Activated naive CD8-positive, alpha-beta T cell treated with anti-CD3 and anti-CD28 coated beads, Interleukin-2, amount 10 ng/mL, durations not matched to agents 7 days and 5 days (primary cell): ENCODE results near the gene TNK2. TPM values are rescaled to one million over a fixed set of nuclear protein-coding genes. Genes with fewer than 3 reads are reported as not detected.
A peak's percentile ranks its signal among the peaks of the same experiment; 100 is the strongest.
"Not testable (repeated sequence)": the region's sequence is repeated elsewhere in the genome, so short reads cannot be mapped to it uniquely, and the experiment has no call there.

ENCODE experiments used
- ATAC-seq: fragments of 150-1000 bp; cut with Tn5 transposase; one replicate; pipeline ENCODE4 v1.10.0; 2021; ENCODE audit warnings: low read depth, moderate library complexity
- POLR2A ChIA-PET: fragments of 350-600 bp; sonication (Branson Sonifier 250); formaldehyde crosslinking; loops from one replicate; lab custom pipeline; 2021; ENCODE audit warnings: antibody characterized with exemption; lab: Charles Lee
- DNase-seq: peaks from one replicate; pipeline ENCODE4 v3.0.0; 2021
- H3K27ac Mint-ChIP-seq: one replicate; pipeline ENCODE4 v1.8.0; 2022; ENCODE audit warnings: mild to moderate bottlenecking, mixed read lengths
- H3K27me3 Mint-ChIP-seq: one replicate; pipeline ENCODE4 v1.8.0; 2022; ENCODE audit warnings: mild to moderate bottlenecking, moderate library complexity, mixed read lengths
- H3K36me3 Mint-ChIP-seq: one replicate; pipeline ENCODE4 v1.8.0; 2021; ENCODE audit warnings: mild to moderate bottlenecking, mixed read lengths
- H3K4me1 Mint-ChIP-seq: one replicate; pipeline ENCODE4 v1.8.0; 2021; ENCODE audit warnings: mixed read lengths
- H3K4me3 Mint-ChIP-seq: one replicate; pipeline ENCODE4 v1.8.0; 2022; ENCODE audit warnings: mild to moderate bottlenecking, moderate library complexity, mixed read lengths
- H3K9me3 Mint-ChIP-seq: one replicate; pipeline ENCODE4 v1.8.0; 2021; ENCODE audit warnings: mixed read lengths
- total RNA-seq, 2 experiments: library from RNA; stranded (reverse); gene quantifications; one replicate each; pipeline ENCODE4 v1.2.3, GENCODE V29; 2021

Gene TNK2
- 100 to 1,000 TPM; 136 to 166 TPM for total RNA-seq

DNA sequence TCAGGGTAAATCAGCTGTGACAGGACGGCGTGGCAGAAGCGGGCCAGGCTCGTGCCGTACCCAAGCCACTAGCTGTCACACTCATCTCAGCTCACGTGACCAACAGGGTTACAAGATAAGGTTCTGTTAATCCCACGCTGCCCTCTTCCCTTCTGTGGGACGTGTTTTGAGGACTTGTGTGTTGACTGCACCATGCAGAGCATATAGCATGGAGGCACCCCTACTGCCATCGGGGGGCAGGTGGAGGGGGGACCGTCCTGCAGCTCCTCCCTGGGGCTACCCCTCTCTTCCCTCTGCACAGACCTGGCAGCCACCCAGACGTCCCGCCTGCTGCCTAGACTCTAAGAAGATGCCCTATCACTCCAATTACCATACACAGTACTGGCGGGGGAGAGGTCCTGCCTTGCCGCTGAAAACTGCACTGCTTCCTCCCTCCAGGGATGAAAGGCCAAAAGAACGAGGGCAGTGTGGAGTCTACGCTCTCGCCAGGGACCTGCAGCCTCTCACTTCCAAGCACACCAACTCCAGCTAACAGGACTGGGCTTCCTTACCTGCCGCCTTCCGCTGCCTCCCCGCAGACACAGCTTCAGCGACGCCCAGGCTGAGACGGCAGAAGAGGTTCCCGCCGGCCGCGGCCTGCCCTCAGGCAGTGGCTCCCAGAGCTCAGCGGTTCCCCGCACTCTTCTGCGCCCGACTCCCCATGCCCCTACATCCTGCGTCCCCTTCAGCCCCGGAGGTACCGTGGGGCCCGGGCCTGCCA lies at the start of gene TNK2:
TNK2 (minus strand) TSS at position 618 of the 760 bp plus-strand sequence. CDS start 19,963 bp downstream, outside the sequence.
- ATAC-seq, result peak; percentile 23
- no peaks in the 10 kb centered on the region for H3K9me3 Mint-ChIP-seq
- no peak for DNase-seq
- H3K27ac Mint-ChIP-seq, result peak within 1 kb of the TSS; percentile 100
- peaks cover 18% of the 10 kb centered on the region for H3K36me3 Mint-ChIP-seq
- H3K4me1 Mint-ChIP-seq, result peaks cover 35% of the 10 kb centered on the region
- POLR2A ChIA-PET, result interaction anchor here (0.9 to 6.0 kb wide), 7 partner anchors 12 to 366 kb away, joined by 3 to 172 read pairs (median 5); partner anchors contain the start of gene PPP1R2
- peak within 1 kb of the TSS; percentile 98 for H3K4me3 Mint-ChIP-seq
- H3K27me3 Mint-ChIP-seq, result no peaks in the 10 kb centered on the region

- no peaks in the 10 kb centered on the region for H3K9me3 Mint-ChIP-seq
- no peaks in the 10 kb centered on the region for H3K27me3 Mint-ChIP-seq
- no peak overlapping the region for H3K4me3 Mint-ChIP-seq
- no peak for ATAC-seq
- peaks cover 12% of the 10 kb centered on the region for H3K4me1 Mint-ChIP-seq
- H3K27ac Mint-ChIP-seq, result no peak overlapping the region
- POLR2A ChIA-PET, result no interaction called here
- no peak for DNase-seq
- H3K36me3 Mint-ChIP-seq, result peaks cover 17% of the 10 kb centered on the region
Measured at GRCh38 chr3:195956577-195956976, 48.2 kb upstream of the TNK2 start.

DNA sequence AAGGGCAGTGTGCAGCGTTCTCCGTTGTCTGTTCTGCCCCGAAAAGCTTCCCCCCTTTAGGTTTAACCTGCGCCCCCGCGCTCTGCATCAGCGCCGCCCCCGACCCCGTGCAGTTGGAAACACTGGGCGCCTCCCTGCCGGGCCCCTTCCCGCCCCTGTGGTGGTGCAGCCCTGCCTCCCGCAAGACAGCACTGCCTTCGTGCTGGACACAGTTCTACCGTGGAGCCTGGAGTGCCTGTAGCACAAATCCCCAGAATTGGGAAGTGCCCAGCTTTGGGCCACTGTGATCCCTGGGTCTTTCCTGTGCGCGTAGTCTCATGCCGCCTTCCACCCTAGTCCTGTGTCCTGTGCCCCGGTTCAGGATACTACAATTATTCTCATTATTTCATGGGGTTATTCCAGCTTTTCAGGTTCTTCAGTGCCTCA lies 47.1 kb upstream of the TNK2 start:
- ATAC-seq, H3K9me3 Mint-ChIP-seq, H3K27me3 Mint-ChIP-seq, H3K36me3 Mint-ChIP-seq, POLR2A ChIA-PET, DNase-seq: not testable (repeated sequence)
- peaks cover 15% of the 10 kb centered on the region for H3K4me1 Mint-ChIP-seq
- peak overlapping the region; percentile 27 for H3K4me3 Mint-ChIP-seq
- H3K27ac Mint-ChIP-seq, result peak overlapping the region; percentile 30

GRCh38 chr3:195954752-195955119 lies 46.4 kb upstream of the TNK2 start:
- H3K27me3 Mint-ChIP-seq, H3K27ac Mint-ChIP-seq, DNase-seq, H3K36me3 Mint-ChIP-seq, H3K9me3 Mint-ChIP-seq: not testable (repeated sequence)
- Mint-ChIP-seq H3K4me3 (peak overlapping the region; percentile 51), H3K4me1 (peaks cover 21% of the 10 kb centered on the region)
- POLR2A ChIA-PET, result interaction anchor here (0.5 kb wide), 1 partner anchor 47 kb away, joined by 4 read pairs; the partner anchor contains the start of gene TNK2
- ATAC-seq, result peak; percentile 50

GRCh38 chr3:195954052-195954751 lies 45.9 kb upstream of the TNK2 start:
- ATAC-seq (peak; percentile 94), DNase-seq (peak; percentile 87)
- H3K27me3 Mint-ChIP-seq, H3K9me3 Mint-ChIP-seq, H3K36me3 Mint-ChIP-seq, H3K27ac Mint-ChIP-seq, POLR2A ChIA-PET: not testable (repeated sequence)
- H3K4me1 Mint-ChIP-seq, result peaks cover 20% of the 10 kb centered on the region
- H3K4me3 Mint-ChIP-seq, result peak overlapping the region; percentile 51

DNA sequence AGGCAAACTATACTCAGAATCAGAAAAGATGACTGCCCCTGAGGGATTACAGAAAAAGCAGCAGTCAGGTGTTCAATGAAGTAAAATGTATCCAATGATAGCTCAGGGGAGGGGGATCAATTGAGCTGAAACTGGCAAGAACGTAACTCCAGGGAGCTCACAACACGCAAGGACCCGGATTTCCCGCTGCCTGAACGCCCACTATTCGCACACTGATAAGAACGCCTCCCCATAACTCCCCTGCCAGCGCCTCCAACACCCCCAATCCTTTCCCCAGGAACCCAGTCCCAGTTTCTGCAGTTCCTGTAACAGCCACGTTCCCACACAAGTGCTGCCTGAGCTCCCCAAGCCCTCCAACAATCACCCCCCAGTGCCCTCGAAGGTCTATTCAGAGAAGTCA lies 44.2 kb upstream of the TNK2 start:
- H3K9me3 Mint-ChIP-seq, ATAC-seq, POLR2A ChIA-PET, H3K27ac Mint-ChIP-seq, H3K27me3 Mint-ChIP-seq, H3K4me3 Mint-ChIP-seq, H3K36me3 Mint-ChIP-seq, DNase-seq: not testable (repeated sequence)
- H3K4me1 Mint-ChIP-seq, result peaks cover 16% of the 10 kb centered on the region

- H3K9me3 Mint-ChIP-seq, H3K27me3 Mint-ChIP-seq, DNase-seq, POLR2A ChIA-PET, H3K36me3 Mint-ChIP-seq, ATAC-seq, H3K4me3 Mint-ChIP-seq, H3K27ac Mint-ChIP-seq: not testable (repeated sequence)
- peaks cover 16% of the 10 kb centered on the region for H3K4me1 Mint-ChIP-seq
Measured at GRCh38 chr3:195951443-195952177, 43.3 kb upstream of the TNK2 start.

- H3K4me1 Mint-ChIP-seq, result peaks cover 16% of the 10 kb centered on the region
- H3K36me3 Mint-ChIP-seq, H3K27ac Mint-ChIP-seq, POLR2A ChIA-PET, H3K27me3 Mint-ChIP-seq, H3K4me3 Mint-ChIP-seq, H3K9me3 Mint-ChIP-seq, ATAC-seq, DNase-seq: not testable (repeated sequence)
Measured at GRCh38 chr3:195950731-195951130, 42.4 kb upstream of the TNK2 start.

GRCh38 chr3:195950164-195950563 lies 41.8 kb upstream of the TNK2 start:
- H3K4me3 Mint-ChIP-seq, POLR2A ChIA-PET: not testable (repeated sequence)

DNA sequence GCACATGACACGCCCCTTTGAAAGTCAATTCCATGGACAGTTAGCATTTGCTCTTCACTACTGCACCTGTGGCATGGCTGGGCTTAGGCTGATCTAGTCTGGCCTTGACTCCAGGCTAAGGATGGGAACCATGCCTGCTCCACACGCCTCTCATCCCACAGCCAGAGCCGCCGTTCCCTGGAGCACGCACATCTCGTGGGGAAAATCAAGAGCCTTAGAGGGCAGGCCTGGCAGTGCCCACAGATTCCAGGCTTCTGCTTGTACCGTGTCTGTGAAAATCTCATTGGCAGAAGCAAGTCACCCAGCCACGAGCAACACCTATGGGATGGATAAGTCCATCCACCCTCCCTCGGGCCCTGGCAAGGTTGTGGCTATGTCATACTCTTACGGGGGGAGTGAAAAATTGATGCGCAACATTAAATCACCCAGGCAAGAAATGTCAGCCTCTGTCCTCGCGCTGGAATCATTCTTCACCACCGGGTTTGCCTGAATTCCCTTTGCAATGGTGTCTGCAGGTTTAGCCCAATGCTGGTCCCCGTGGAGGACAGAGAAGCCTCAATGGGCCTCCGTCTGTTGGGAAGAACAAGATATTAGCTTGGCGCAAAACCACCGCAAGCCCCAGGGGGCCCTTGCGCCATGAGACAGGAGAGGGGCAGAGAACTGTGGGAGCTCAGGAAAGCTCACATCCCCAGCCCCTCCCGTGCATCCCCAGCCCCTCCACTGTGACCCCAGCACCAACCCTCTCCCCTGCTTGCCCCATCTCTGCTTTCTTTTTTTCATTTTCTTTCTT lies 38.8 kb upstream of the TNK2 start:
- peaks cover 10% of the 10 kb centered on the region for H3K36me3 Mint-ChIP-seq
- H3K4me3 Mint-ChIP-seq, ATAC-seq, POLR2A ChIA-PET, H3K9me3 Mint-ChIP-seq, DNase-seq, H3K27me3 Mint-ChIP-seq, H3K27ac Mint-ChIP-seq: not testable (repeated sequence)
- H3K4me1 Mint-ChIP-seq, result peaks cover 15% of the 10 kb centered on the region

More at GRCh38 chr3:195950164-195950563, 41.8 kb upstream of the TNK2 start:
- not testable (repeated sequence) for H3K27ac Mint-ChIP-seq, H3K27me3 Mint-ChIP-seq, ATAC-seq, H3K36me3 Mint-ChIP-seq, DNase-seq, H3K9me3 Mint-ChIP-seq
- H3K4me1 Mint-ChIP-seq, result peaks cover 16% of the 10 kb centered on the region

DNA sequence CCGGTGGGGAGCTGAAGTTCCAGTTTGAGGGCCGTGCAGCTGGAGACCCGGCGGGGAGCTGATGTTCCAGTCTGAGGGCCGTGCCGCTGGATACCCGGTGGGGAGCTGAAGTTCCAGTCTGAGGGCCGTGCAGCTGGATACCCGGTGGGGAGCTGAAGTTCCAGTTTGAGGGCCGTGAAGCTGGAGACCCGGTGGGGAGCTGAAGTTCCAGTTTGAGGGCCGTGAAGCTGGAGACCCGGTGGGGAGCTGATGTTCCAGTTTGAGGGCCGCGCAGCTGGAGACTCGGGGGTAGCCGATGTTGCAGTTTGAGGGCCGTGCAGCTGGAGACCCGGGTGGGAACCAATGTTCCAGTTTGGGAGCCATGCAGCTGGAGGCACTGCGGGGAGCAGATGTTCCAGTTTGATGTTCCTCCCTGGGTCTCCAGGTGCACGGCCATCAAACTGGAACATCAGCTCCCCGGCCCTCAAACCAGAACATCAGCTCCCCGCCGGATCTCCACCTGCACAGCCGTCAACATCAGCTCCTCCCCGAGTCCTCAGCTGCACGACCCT lies 33.0 kb upstream of the TNK2 start:
- ATAC-seq, DNase-seq, H3K27me3 Mint-ChIP-seq, H3K36me3 Mint-ChIP-seq, H3K4me3 Mint-ChIP-seq, H3K4me1 Mint-ChIP-seq, H3K9me3 Mint-ChIP-seq, POLR2A ChIA-PET, H3K27ac Mint-ChIP-seq: not testable (repeated sequence)

GRCh38 chr3:195940806-195941205 lies 32.5 kb upstream of the TNK2 start:
- H3K27ac Mint-ChIP-seq, H3K27me3 Mint-ChIP-seq, ATAC-seq, H3K9me3 Mint-ChIP-seq, DNase-seq, POLR2A ChIA-PET, H3K4me3 Mint-ChIP-seq, H3K36me3 Mint-ChIP-seq, H3K4me1 Mint-ChIP-seq: not testable (repeated sequence)
